SU-DHL-6 (cell line): ENCODE data around the gene CDH22.

ENCODE experiments used
- H2AFZ ChIP-seq: fragments of 200-600 bp; sonication (generic); 2 replicates; pipeline ENCODE4 v1.6.1; 2014; ENCODE audit warnings: low read depth, mild to moderate bottlenecking, moderate library complexity, mixed read lengths, antibody characterized with exemption, low read length; ENCODE audit not compliant: severe bottlenecking
- H3F3A ChIP-seq: fragments of 200-600 bp; shearing (Covaris generic); 2 replicates; pipeline ENCODE4 v1.6.0; 2016; ENCODE audit warnings: antibody characterized with exemption, mild to moderate bottlenecking; ENCODE audit not compliant: insufficient read depth
- H3K27ac ChIP-seq: fragments of 200-600 bp; sonication (generic); 2 replicates; pipeline ENCODE4 v1.5.1; 2016; ENCODE audit warnings: low read depth, mild to moderate bottlenecking, low read length, moderate library complexity, mixed read lengths
- H3K27me3 ChIP-seq: fragments of 200-600 bp; sonication (generic), shearing (Covaris generic); 2 replicates; pipeline ENCODE4 v1.6.0; 2014; ENCODE audit warnings: mild to moderate bottlenecking, low read length
- H3K36me3 ChIP-seq: fragments of 200-600 bp; sonication (generic); 2 replicates; pipeline ENCODE4 v1.6.1; 2014; ENCODE audit warnings: mild to moderate bottlenecking, low read length, mixed read lengths
- H3K4me2 ChIP-seq: fragments of 300-600, 200-600 bp; shearing (Covaris generic), sonication (generic); 2 replicates; pipeline ENCODE4 v1.6.0; 2014; ENCODE audit warnings: low read length, low read depth, mild to moderate bottlenecking; ENCODE audit not compliant: poor library complexity, severe bottlenecking
- H3K4me3 ChIP-seq: fragments of 200-600 bp; sonication (generic); 2 replicates; pipeline ENCODE4 v1.5.1; 2014; ENCODE audit warnings: antibody characterized with exemption, low read length, mild to moderate bottlenecking, mixed read lengths; ENCODE audit not compliant: insufficient read depth, poor library complexity, severe bottlenecking
- H3K79me2 ChIP-seq: fragments of 200-600 bp; sonication (generic); 2 replicates; pipeline ENCODE4 v1.6.1; 2014; ENCODE audit warnings: mild to moderate bottlenecking, low read length, moderate library complexity; ENCODE audit not compliant: insufficient read depth
- H3K9ac ChIP-seq: fragments of 200-600 bp; sonication (generic); 2 replicates; pipeline ENCODE4 v1.7.0; 2014; ENCODE audit warnings: mild to moderate bottlenecking, low read length
- H3K9me2 ChIP-seq: fragments of 200-600 bp; sonication (generic); replicated peaks from 2 replicates; pipeline ENCODE4 v1.6.1; 2014; ENCODE audit warnings: low read length; ENCODE audit not compliant: insufficient read depth
- H3K9me3 ChIP-seq: fragments of 200-600 bp; sonication (generic); 2 replicates; pipeline ENCODE4 v1.6.1; 2014; ENCODE audit warnings: low read length, mixed read lengths; ENCODE audit not compliant: insufficient read depth
- H4K20me1 ChIP-seq: fragments of 200-600 bp; sonication (generic); 2 replicates; pipeline ENCODE4 v1.6.1; 2014; ENCODE audit warnings: low read depth, mild to moderate bottlenecking, antibody characterized with exemption, low read length, moderate library complexity, mixed read lengths
- CTCF ChIP-seq: fragments of 200-600 bp; sonication (generic); IDR thresholded peaks from one replicate; pipeline ENCODE4 v1.5.1; 2017; ENCODE audit warnings: antibody characterized with exemption, mild to moderate bottlenecking, low read length, moderate library complexity; ENCODE audit not compliant: insufficient read depth, poor library complexity, severe bottlenecking
- EZH2phosphoT487 ChIP-seq: fragments of 200-600 bp; sonication (generic), shearing (Covaris generic); conservative IDR thresholded peaks from 2 replicates; pipeline ENCODE4 v1.6.1; 2018; ENCODE audit warnings: mild to moderate bottlenecking, antibody characterized with exemption, low read length, moderate library complexity, mixed read lengths

CDH22 gene

GRCh38 chr20:46285740-46286139 lies 22.6 kb downstream of the CDH22 start:
- no peaks in the 10 kb centered on the region for H4K20me1 ChIP-seq
- H3K79me2 ChIP-seq, result no peaks in the 10 kb centered on the region
- TF ChIP-seq CTCF, result no peak
- TF ChIP-seq EZH2phosphoT487, result no peak
- no peak overlapping the region for H3K4me2 ChIP-seq
- no peaks in the 10 kb centered on the region for H3K27me3 ChIP-seq
- H3K9ac ChIP-seq, result no peak overlapping the region
- no peaks in the 10 kb centered on the region for H3F3A ChIP-seq
- no peak overlapping the region for H3K4me3 ChIP-seq
- no peak overlapping the region for H3K27ac ChIP-seq
- H3K36me3 ChIP-seq, result no peaks in the 10 kb centered on the region
- no peaks in the 10 kb centered on the region for H3K9me2 ChIP-seq
- no peaks in the 10 kb centered on the region for H3K9me3 ChIP-seq
- no peak overlapping the region for H2AFZ ChIP-seq

GRCh38 chr20:46285072-46285471 lies 23.2 kb downstream of the CDH22 start:
- Histone ChIP-seq H4K20me1 (no peaks in the 10 kb centered on the region), H3K27ac (no peak overlapping the region), H3F3A (no peaks in the 10 kb centered on the region), H3K4me2 (no peak overlapping the region), H3K4me3 (no peak overlapping the region), H3K9ac (no peak overlapping the region), H3K36me3 (no peaks in the 10 kb centered on the region), H3K9me2 (no peaks in the 10 kb centered on the region), H2AFZ (no peak overlapping the region), H3K79me2 (no peaks in the 10 kb centered on the region), H3K27me3 (no peaks in the 10 kb centered on the region), H3K9me3 (no peaks in the 10 kb centered on the region)
- TF ChIP-seq EZH2phosphoT487 (no peak), CTCF (no peak)

- TF ChIP-seq CTCF, result no peak
- no peak for TF ChIP-seq EZH2phosphoT487
- Histone ChIP-seq H3K4me3 (no peak overlapping the region), H2AFZ (no peak overlapping the region), H3K4me2 (no peak overlapping the region), H3F3A (no peaks in the 10 kb centered on the region), H3K27ac (no peak overlapping the region), H4K20me1 (no peaks in the 10 kb centered on the region), H3K79me2 (no peaks in the 10 kb centered on the region), H3K36me3 (no peaks in the 10 kb centered on the region), H3K9ac (no peak overlapping the region), H3K9me2 (no peaks in the 10 kb centered on the region), H3K9me3 (no peaks in the 10 kb centered on the region), H3K27me3 (no peaks in the 10 kb centered on the region)
Measured at GRCh38 chr20:46284040-46284427, 24.3 kb downstream of the CDH22 start.
